DMS153 treated with DMSO at 0.1 percent for 48 hours (cell line): ENCODE measurements around the gene AAGAB.

ENCODE experiments used
- DNase-seq: peaks from one replicate; lab custom pipeline; 2025; ENCODE audit not compliant: unreplicated experiment; lab: John Stamatoyannopoulos, UW

Gene AAGAB

DNA sequence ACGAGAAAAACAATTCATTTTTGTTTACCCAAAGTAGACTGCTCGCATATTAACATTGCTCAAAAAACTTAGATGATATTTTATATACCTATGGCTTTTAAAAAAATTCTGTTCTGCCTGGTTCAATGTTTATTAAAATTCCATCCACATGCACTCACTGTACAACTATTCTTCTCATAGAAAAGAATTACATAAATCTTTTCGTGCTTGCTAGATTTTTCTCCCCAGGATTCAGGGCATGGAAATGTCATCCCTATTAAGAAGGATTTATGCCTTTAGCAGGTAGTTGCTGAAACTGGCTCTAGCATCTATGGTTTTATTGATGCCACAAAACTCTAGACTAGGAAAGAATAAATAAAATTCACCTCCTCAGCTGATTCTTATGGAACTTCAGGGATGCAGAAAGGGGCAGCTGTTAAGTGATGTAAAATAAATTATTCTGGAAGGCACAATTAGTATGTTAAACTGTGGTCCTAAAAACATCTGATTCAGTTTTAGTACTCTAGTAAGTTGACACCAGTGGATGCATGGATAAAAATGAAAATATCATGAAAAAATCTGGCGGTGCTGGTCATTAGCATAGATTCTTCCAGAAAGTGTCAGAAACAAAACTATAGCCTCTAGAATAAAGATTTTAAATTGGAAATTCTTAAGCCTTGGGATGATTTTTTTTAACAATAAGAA is 41.6 kb downstream of the AAGAB start:
- no peak for DNase-seq

DNA sequence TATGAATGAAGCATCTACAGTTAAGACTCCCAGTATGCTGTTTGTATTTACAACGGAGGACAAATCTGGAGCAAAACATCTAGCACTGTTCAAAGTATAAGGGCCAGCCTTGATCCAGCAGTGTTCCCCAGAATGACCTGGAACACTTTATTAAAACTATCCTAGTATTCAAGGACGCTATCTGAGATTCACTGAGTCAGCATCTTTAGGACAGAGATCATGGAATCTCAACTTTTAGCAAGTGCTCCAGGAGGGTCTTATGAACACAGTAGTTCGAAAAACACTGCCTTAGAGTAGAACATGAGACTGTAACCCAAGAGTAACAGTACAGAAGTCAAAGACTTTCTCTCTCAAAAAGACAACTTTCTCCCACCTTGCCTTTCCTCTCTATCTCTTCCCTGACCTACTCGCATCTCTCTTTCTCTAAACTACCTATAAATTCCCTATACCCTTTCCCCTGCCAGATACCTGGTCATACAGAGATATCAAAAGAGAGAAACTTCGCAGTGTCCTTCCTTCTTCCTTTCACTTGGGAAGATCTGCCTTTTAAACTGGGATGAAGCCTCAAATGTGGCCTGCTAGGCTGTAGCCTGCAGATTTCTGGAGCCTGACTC is 43.8 kb downstream of the AAGAB start:
- no peak for DNase-seq

DNA sequence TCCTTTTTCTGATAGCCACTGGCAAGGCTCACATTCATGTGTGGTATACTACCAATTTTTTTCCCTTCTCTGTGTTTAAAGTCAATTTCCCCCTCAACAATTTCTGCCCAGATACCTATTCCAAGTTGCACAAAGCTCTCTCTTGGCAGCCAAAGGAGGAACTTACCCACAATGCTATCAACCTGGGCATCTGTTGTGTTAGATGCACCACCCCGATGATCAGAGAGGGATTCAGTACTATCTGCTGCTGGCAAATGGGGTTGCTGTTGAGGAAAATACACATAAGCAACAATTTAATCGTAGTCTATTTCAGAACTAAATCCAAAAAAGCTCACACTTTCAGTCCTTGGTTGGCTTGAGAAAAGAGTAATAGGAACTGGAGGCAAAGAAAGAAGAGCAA is 46.1 kb downstream of the AAGAB start:
- no peak for DNase-seq

DNA sequence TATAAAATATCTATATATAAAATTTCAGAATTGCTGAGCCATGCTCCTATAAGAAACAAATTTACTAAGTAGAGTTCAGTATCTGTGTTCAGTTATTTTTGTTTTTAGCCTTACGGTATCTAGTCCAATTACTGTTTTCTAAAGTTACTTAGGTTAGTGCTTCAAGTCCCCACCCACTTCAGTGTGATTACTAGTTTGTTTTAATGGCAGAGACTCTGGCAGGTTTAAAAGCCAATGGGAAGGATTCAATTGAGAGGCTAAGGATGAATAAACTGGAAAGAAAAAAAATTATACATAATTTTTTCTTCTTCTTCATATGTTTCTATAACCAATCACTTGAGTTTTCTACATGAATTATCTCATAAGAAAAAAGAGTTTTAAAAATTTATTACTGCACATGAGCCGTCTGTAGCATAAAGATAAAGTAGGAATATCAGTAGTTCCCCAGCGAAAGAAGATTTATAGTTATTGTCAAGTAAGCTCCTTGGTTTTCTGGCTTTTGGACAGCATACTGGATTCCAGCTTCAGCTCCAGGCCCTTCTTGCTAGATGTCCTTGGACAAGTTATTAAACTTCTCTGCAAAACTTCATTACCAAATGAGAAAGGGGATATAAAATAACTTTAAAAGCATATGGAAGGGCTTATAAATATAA is 46.8 kb downstream of the AAGAB start:
- no peak for DNase-seq

DNA sequence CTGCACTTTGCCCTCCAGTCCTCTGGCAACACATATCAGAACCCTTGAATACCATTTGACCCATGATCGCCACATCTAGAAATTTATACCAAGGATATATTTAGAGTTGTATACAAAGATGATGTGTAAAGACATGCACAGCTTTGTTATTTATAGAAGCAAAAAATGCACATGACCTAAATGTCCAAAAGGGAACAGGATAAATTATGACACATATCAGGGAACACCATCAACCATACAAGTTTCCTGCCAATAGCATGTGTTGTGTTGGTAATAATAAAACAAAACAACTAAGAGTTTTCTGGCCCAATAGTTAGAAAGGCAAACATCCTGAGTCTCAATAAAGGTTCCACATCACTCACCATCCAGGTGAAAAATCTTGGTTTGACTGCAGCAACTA is 51.5 kb downstream of the AAGAB start:
- no peak for DNase-seq

DNA sequence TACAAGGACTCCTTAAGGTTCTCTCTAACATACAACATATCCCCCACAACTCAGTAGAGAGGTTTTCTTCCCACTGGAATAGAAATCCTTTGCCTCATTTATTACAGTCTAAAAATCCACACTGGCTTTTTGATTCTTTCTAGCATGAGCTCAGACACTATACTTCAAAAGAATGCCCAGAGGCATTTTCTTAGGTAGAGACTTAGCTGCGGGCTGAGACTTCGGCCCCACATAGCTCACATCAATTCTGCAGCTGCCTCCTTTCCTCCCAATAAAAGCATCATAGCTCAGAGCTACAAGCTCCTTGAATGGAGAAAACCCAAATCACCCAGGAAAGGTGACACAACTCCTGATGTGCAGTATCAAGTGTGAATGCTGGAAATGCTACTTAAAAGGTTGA is 52.4 kb downstream of the AAGAB start:
- DNase-seq, result no peak

DNA sequence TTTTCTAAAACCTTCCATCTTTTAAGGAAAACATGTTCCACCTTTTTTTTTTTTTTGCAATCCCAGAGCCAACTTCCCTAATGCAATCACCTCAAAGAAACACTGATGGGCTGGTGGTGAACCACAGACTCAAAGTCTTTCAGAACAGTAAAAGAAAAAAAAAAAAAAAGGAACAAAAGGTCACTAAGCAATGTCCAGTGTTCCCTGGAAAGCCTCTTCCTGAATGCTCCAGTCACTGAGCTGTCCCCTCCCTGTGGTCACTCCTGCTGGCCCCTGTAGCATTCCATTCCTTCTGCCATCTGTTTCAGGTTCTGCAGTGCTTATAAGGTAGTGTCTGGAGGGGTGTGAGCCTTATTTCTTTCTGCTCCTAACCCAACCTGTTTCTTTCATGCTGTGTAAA is 53.3 kb downstream of the AAGAB start:
- no peak for DNase-seq

DNA sequence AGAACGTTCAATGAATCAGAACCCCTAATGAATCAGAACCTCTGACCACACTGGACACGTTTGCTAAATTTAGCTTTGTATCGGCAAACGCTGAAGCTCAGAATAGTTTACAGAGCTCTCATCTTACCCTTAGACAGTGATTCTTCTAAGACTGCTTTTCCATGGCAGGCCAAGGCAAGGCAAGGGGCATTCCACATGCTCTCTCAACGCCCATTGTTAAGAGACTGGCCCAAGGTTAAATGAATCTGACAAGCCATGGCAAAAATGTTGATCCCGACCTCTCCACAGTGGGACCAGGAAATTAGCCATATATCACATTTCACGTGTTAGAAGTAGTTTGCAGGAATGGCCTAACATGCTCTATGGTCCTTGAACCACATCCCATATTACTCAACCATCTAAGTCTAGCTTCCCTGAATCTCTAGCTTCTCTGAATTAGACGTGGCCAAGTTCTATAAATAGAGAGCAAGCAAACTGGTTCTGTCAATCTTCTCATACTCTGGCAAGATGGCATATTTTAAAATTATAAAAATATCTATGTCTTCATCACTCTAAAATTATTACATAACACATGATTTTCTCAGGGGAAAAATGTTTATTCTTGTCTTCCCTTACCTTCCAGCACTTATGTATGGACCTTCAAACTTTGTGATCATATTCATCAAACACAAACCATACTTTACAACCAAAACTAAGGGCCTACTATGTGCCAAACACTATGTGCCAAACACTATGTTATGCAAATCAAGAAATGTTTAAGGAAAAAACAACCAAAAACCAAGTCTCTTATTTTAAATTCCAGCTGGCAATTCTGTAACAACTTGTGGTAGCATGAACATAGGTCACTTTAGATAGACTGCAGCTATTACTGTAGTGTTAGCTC is 54.3 kb downstream of the AAGAB start:
- DNase-seq, result no peak

DNA sequence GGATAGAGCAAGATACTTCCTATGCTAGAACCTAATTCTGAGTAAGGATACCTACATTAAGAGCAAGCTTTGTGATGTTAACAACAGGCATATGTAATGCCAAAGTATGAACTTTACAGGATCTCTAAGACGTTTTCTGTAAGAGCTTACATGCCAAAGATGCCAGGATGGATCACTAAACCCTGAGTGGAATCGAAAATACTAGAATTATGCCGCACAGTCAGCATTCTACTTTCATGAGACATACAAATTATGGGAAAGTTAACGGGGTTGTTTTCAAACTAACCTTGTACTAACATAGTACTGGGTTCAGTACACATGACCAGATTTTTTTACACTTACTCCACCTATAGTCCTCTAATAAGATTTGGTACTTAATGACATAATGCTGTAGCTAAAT is 55.1 kb downstream of the AAGAB start:
- no peak for DNase-seq

DNA sequence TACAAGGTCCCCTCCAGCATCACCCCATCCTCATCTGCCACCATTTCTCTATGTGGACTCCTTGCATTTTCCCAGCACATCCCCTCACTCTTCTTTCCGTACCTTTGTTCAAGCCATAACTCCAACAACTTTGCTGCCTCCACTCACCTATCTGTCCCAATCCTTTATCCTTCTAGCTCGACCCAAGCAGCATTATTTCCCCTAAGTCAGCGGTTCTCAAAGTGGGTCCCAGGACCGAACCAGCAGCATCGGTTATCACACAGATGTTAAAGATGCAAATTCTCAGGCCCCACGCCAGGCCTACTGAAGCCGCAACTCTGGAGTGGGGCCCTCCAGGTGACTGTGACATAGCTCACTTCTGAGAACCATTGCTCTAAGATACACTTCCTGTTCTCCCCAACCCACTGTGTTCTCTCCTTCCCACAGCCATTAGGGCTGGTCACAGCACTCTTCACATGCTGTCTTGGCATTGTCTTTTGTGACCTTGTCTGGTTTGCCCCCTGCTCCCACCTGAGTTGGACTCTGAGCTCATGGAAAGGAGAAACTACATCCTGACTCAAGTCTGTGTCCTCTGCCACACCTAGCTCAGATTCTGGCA is 56.2 kb downstream of the AAGAB start:
- DNase-seq, result no peak

DNA sequence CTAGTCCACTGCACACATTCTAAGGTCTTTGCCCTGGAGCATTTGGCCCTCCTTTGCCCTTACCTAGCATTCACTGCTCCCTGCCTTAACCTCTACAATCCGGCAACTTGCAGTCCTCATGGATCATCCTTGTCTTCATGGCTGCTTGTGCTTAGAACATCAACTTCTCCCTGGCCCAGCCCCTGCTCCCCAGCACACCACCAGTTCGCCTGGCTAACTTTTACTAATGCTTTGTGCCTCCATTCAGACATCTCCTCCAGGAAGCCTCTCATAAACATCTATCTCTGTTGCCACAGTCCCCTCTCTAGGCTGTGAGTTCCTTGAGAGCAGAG is 57.1 kb downstream of the AAGAB start:
- DNase-seq, result no peak

DNA sequence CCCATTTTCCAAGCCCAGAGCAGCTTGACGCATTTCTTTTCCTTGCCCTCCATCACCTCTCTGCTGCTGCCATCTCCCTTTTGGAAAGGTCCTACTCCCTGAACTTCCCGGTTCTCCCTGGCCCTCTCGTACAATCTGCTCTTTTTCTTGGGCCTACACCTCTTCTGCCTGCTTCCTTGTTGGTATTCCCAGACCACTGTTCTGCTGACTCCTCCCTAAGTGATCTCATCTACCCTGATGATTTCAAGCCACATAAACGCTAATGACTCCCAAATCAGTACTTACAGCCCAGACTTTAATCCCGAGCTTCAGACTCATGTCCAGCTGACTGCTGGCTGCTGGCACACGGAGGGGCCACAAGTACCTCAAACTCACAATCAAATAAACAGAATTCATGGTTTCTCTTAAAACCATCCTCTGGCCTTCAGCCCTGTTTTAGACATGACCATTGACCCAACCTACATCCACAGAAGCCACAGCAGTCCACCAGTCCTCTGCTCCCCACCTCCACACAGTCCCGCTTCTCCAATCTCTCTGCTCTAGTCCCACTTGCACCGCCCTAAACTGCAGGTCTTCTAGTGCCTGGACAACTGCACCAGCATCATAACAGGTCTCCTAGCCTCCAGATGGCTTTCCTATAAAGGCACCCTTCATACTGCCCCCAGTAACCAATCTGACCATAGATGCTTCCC is 57.6 kb downstream of the AAGAB start:
- DNase-seq, result no peak

DNA sequence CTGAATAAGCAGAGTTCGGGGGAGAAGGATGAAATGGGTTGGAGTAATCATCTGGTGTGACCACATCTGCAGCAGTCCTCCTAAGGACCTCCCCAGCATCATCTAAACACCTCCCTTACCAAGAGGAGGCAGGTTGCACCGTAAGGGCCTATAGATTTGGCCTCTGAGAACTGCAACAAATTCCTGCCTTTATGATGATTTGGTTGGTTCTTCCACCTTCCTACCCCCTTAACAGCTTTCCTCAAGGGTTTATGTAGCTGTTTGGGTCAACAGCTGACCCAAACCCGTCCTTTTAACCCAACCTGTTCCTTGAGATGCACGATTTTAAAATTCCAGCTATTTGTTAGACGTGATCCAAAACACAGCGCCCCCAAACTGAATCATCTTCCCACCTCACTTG is 58.2 kb downstream of the AAGAB start:
- no peak for DNase-seq

DNA sequence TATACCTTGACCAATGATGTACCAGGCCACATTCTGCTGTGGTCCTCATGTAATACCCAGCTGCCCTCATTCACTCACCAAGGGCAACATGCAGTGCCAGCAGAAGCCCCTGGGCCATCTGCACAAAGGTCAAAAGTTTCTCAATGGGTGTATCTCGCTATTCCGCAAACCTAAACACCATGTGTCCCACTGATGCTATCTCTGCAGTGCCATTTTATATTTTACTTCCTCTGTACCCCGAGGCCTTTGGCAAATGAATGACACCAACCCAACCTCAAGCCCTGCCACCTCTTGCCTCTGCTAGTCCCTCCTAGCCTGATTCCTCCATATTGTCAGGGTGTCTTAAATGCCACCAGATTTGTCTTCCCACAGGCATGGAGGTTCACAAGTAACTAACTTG is 59.2 kb downstream of the AAGAB start:
- DNase-seq, result no peak

DNA sequence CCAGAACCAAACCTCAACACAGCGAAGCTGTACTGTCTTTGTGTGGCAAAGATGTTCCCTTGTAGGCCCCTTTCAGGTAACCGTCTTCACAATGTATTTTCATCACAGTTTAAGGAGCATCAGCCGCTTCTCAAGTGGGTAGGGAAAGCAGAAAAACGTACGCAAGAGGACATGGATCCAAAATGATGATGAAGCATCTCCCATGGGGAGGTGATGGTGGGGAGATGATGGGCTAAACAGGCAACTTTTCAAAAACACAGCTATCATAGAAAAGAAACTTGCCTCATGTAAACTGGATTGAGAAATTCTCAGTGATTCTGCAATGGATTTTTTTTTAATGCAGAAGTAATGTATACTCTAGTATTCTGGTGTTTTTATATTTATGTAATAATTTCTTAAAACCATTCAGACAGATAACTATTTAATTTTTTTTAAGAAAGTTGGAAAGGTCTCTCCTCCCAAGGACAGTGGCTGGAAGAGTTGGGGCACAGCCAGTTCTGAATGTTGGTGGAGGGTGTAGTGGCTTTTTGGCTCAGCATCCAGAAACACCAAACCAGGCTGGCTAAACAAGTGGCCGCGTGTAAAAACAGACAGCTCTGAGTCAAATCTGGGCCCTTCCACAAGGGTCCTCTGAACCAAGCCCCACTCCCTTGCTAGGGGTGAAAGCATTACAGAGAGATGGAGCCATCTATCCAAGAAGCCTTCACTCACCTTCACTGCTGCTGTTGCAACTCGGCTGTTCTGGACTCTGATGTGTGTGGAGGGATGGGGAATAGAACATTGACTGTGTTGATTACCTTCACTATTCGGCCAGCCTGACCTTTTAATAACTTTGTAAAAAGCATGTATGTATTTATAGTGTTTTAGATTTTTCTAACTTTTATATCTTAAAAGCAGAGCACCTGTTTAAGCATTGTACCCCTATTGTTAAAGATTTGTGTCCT is 60.0 kb downstream of the AAGAB start:
- no peak for DNase-seq

DNA sequence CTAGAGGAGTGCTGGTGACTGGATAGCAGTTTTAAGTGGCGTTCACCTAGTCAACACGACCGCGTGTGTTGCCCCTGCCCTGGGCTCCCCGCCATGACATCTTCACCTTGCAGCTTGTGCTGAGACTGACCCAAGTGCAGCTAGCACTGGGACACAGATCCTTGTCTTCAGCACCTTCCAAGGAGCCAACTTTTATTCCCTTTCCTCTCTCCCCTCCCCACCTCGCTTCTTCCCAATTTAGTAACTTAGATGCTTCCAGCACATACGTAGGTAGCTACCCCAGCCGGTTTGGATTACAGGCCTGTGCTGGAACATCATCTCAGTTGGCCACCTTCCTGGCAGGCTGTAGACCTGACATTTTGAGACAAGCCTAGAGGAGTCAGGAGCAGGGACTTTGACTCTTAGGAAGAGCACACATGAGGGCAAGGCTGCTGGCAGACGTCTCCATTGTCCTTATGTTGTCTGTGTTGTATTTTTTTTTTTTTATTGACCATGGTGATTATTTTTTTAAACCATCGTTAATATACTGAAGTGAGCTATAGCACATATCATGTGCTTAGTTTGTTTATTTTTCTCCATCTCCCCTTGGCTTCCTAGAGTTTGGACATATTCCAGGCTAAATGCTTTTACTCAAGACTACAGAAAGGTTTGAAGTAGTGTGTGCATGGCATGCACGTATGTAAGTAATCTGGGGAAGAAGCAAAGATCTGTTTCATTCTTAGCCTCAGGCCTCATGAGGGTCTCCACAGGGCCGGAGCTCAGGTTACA is 61.1 kb downstream of the AAGAB start:
- DNase-seq, result no peak

DNA sequence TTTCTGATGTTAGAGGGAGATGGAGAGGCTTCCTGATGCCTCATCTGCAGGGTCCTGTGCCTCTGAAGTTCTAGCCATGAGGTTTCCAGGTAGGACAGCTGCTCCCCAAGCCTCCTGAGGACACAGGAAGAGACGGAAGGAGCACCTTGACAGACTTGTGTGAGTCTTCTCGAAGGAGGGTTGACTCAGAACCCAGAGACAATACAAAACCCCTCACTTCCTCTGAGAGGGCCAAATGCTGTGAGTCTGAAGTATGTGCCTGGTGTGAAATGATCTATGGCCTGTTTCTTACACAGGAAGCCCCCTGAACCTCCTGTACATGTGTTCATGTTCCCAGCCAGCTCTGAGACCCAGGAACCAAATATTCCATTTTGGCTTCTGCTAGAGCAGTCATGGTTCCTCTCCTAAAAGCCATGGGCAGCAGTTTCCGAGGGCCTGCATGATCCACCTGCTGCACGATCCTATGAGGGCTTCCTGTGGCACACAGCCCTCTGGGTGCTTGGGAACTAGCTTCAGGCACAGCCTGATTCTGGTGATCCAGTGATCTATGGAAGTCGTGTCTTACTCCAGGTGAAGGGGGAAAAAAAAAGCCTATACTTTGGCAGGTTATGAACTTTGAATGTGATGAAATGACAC is 62.2 kb downstream of the AAGAB start:
- DNase-seq, result no peak

DNA sequence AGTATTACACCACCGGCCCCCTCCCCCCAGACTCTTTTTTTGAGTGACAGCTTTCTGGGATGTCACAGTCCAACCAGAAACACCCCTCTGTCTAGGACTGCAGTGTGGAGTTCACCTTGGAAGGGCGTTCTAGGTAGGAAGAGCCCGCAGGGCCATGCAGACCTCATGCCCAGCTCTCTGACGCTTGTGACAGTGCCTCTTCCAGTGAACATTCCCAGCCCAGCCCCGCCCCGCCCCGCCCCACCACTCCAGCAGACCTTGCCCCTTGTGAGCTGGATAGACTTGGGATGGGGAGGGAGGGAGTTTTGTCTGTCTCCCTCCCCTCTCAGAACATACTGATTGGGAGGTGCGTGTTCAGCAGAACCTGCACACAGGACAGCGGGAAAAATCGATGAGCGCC is 63.6 kb downstream of the AAGAB start:
- DNase-seq, result no peak

DNA sequence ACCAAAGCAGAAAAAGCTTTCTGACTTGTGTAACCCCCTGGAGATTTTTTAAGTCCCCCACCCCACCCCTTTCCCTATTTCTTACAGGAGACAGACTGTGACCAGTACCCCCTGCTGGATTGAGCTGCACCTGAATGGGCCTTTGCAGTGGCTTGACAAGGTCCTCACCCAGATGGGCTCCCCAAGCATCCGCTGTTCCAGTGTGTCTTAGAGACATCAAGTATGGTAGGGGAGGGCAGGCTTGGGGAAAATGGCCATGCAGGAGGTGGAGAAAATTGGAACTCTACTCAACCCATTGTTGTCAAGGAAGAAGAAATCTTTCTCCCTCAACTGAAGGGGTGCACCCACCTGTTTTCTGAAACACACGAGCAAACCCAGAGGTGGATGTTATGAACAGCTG is 64.1 kb downstream of the AAGAB start:
- DNase-seq, result no peak
